IMR-90 (cell line): ENCODE measurements around the gene SH3RF1. TPM values are rescaled to one million over a fixed set of nuclear protein-coding genes. Genes with fewer than 3 reads are reported as not detected.

Experiments used
- BHLHE40 ChIP-seq: fragments of 150-350 bp; IDR thresholded peaks from 2 replicates; pipeline ENCODE4 v1.6.1; 2016; ENCODE audit warnings: mild to moderate bottlenecking, low read depth, low read length
- ELK1 ChIP-seq: fragments of 150-350 bp; IDR thresholded peaks from 2 replicates; pipeline ENCODE4 v1.6.1; 2016; ENCODE audit warnings: low read depth, mild to moderate bottlenecking, low read length, moderate library complexity, borderline replicate concordance
- polyA plus RNA-seq, 3 experiments: library from polyadenylated mRNA; depleted of rRNA; stranded (reverse); fragments of >200 nt; gene quantifications; 2 replicates each; pipeline ENCODE4 v1.2.3, GENCODE V29; 2012; ENCODE audit warnings: low replicate concordance in 1 of 3
- total RNA-seq: library from RNA; depleted of rRNA; stranded (reverse); fragments of >200 nt; gene quantifications from 2 replicates; pipeline ENCODE4 v1.2.3, GENCODE V29; 2012

The SH3RF1 gene
- total and polyA plus RNA-seq, 2 of the 4 experiments (the other 2 are of a cell fraction) = 22.0 to 29.8 TPM

- TF ChIP-seq BHLHE40 (no peak), ELK1 (no peak)
These were observed 593 bp downstream of the SH3RF1 start (continued) for GRCh38 chr4:169269916-169270809.
